ENCODE data around the gene E2F2.

Gene E2F2

DNA sequence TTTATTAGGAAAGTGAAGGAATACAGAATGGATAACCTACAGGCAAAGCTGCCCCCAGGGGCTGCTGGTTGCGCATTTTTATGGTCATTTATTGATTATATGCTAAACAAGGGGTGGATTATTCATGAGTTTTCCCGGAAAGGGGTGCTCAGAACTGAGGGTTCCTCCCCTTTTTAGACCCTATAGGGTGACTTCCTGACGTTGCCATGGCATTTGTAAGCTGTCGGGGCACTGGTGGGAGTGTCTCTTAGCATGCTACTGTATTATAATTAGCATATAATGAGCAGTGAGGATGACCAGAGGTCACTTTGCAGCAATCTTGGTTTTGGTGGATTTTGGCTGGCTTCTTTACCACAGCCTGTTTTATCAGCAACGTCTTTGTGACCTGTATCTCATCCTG is 41.2 kb downstream of the E2F2 start:
- no peak overlapping the region for H3K27ac ChIP-seq
- TF ChIP-seq, protein P1, sequence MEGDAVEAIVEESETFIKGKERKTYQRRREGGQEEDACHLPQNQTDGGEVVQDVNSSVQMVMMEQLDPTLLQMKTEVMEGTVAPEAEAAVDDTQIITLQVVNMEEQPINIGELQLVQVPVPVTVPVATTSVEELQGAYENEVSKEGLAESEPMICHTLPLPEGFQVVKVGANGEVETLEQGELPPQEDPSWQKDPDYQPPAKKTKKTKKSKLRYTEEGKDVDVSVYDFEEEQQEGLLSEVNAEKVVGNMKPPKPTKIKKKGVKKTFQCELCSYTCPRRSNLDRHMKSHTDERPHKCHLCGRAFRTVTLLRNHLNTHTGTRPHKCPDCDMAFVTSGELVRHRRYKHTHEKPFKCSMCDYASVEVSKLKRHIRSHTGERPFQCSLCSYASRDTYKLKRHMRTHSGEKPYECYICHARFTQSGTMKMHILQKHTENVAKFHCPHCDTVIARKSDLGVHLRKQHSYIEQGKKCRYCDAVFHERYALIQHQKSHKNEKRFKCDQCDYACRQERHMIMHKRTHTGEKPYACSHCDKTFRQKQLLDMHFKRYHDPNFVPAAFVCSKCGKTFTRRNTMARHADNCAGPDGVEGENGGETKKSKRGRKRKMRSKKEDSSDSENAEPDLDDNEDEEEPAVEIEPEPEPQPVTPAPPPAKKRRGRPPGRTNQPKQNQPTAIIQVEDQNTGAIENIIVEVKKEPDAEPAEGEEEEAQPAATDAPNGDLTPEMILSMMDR (conservative IDR thresholded peaks at IDR 0.05) = no peak

DNA sequence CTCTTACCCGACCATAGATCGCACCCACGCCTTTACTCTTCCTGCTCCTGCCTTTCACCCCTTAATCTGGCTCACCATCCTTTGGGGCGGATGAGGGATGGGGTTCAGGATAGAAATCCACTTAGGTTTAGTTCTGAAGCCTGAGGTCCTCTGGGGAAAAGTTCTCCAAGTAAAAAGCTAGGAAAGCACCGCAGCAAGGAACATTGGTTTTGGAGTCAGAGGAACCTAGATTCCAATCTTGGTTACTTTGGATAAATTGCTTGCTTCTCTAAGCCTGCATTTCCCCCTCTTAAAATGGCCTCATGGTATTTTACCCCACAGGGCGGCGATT is 46.1 kb downstream of the E2F2 start:
- peak overlapping the region; percentile 75 for H3K27ac ChIP-seq
- TF ChIP-seq, protein P1 (conservative IDR thresholded peaks at IDR 0.05) = no peak

DNA sequence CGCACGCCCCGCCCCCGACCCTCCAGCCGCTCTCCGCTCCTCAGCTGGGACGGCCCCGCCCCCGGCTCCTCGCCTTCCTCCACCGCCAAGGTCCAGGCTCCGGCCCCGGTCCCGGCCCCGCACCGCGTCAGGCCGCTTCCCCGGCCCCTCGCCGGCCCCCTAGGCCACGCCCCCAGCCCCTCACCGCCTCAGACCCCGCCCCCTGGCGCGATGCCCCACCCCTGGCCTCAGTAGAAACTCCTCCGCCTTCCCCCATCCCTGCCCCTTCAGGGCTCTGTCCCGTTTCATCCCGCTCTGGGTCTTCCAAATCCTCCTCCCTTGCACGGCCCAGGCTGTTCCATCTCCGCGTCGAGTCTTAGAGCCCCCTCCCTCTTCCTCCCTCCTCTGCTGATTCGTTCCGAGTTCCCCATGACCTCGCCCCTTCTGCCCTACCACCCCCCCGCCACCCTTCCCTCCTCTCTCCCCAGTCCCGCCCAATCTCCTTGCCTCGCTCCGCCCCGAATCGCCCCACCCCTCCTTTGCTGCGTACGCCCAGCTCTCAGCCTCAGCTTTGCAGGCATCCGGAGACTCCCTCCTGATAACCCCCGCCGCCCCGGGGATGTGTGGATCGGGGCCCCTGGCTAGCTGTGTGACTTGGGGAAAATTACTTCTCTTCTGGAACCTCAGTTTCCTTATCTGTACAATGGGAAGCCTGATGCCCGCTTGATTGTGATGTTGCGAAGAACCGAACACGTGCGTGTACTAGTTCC is 46.6 kb downstream of the E2F2 start:
- peak overlapping the region; percentile 75 for H3K27ac ChIP-seq

DNA sequence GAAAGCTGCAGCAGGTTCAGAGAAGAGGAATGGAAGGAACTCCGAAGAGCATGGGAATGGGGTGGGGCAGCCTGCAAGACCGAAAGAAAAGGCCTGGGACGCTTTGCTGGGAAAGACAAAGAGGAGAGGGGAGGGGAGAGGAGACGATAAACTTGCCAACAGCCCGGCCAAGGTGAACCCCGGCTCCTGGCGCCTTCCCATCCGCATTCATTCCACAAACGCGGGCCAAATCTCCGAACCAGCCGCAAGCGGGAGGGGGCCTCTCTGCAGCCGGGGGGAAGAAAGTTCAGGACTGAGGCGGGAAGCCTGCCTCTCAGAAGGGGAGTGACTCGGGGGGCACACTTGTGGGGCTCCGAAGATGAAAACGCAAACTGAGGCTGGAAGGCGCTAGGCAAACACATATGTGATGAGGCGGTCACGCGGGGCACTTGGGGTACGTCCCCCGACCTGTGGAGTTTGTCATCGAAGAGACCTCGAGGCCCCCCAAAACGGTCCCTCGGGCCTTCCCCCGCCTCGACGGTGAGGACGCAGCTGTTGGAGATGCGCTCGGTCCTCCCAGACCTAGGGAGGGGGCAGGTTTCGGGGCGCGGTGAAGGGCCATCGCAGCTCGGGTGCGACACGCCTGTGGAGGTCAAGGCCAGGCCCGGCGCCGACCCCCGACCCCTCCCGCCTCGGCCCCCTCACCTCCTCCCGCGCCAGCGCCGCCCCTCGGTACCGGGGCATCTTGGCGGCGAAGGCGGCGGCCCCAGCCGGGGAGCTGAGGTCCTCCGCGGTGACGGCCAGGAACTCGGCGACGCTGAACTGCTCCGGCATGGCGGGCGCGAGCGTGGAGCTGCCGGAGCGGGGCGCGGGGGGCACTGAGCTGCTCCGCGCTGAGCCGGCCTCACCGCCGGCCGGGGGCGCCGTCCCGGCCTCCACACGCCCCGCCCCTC is 47.4 kb downstream of the E2F2 start, which contains the start of gene ASAP3:
Gene ASAP3 (minus strand): TSS at position 859 of the 932 bp plus-strand sequence. CDS start 46 bp downstream, at position 813.
- H3K27ac ChIP-seq = peak within 1 kb of the TSS; percentile 75
- TF ChIP-seq, protein P1 (conservative IDR thresholded peaks at IDR 0.05) = peak; percentile 37

More for the DNA sequence above, 46.6 kb downstream of the E2F2 start:
- TF ChIP-seq, protein P1 (conservative IDR thresholded peaks at IDR 0.05) = no peak

DNA sequence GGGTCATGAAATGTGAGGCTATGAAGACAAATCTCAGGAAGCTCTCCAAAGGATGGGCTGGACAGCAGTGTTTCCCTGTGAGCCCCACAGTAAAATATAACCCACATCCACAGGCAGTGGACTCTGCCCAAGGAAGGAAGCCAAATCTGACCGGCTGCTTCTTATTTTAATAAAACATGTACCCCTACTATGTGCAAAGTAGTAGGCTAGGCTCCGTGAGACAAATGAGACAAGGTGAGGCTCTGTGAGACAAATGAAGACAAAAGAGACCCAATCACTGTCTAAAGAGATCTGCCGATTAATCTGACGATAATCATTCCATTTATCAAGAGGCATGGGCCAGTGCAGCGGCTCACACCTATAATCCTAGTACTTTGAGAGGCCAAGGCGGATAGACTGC is 49.1 kb downstream of the E2F2 start:
- TF ChIP-seq, protein P1 (conservative IDR thresholded peaks at IDR 0.05) = no peak

DNA sequence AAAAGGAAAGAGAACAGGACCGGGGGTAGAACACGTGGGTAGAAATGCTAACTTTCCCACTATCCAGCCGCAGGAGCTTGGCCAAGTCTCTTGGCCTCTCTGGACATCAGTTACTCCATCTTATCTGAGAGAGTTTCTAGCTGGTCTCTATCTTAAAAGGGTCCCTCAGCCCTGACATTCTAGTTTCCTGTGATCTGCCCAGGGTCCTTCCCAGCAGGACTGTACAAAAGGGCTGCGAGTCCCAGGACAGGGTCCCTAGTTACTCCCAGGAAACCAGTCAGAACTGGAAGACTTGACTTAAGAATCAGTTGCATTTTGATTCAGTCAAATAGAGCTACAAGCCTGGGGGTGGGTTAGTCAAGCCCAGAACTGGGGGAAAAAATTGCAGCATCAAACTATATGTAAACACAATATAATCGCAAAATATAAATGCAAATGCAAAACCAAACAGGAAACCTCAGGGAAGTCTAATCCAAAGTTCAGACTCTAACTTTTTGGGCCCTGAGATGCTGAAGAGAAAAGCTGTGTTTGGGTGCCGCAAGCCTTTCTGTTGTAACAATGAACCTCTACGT is 49.9 kb downstream of the E2F2 start:
- TF ChIP-seq, protein P1 (conservative IDR thresholded peaks at IDR 0.05) = no peak
- no peak overlapping the region for H3K27ac ChIP-seq

More for the DNA sequence above, 49.1 kb downstream of the E2F2 start:
- H3K27ac ChIP-seq = no peak overlapping the region
